NCI-H1694 (cell line): ENCODE data around the gene STH.

ENCODE experiments used
- DNase-seq: peaks from one replicate; lab custom pipeline; 2025; lab: John Stamatoyannopoulos, UW

The STH gene

DNA sequence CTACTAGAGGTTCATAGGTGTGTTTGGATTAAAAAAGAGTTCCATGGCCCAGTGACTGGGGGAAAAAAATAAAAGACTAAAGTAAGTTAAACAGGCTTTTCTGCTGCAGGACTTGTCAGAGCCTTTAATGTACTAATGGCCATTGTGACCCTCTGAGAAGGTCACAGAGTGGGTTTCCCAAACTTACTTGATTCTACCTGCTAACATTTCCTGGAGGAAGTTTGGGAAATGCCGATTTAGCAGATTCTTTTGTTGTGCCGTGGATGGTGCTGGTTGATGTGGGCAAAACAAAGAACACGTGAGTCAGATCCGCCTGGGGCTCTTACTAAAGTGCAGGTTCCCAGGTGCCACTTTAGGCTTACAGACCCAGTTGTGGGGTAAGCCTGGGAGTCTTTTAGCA lies 13.6 kb upstream of the STH start:
- no peak for DNase-seq

DNA sequence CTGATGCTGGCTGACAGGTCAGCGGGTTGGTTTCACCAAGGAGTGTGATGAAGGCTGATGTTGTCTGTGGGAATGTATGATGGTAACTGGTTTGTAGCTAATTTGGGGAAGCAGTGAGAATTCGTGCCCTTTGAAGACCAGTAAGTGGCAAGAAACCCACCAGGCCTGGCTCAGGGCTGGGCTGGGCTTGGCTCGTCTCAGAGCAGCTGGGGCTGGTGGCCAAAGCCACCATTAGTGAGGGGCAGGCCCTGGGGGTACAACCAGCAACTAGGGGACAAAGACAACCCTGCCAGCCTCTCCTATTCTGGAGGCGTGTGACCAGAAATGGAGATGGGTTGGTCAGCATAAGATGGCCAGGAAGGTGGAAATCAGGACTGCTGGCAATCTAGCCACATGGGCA lies 13.0 kb upstream of the STH start:
- DNase-seq, result no peak

DNA sequence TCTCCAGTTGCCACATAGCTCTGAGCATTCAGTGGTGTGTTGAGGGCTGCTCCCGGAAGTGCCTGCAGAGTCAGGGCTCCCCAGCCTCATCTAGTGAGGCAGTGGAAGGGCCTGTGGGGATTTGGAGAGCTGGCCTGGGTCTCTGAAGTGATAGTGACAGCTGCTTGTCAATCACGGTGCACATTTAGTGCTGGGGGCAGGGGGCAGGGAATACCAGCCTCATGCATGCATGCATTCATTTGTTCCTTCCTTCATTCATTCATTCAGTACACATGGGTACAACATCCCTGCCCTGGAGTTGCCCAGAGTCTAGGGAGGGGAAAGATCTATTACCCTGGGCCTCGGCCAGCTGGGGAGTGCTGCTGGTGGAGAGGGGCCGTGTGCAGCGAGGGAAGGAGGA lies 11.3 kb upstream of the STH start:
- DNase-seq, result no peak

DNA sequence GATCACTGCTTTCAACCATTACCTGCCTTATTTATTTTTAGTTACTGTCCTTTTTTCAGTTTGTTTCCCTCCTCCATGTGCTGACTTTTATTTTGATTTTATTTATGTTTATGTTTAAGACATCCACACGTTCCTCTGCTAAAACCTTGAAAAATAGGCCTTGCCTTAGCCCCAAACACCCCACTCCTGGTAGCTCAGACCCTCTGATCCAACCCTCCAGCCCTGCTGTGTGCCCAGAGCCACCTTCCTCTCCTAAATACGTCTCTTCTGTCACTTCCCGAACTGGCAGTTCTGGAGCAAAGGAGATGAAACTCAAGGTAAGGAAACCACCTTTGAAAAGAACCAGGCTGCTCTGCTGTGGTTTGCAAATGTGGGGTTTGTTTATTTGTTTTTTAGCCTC lies 9.3 kb upstream of the STH start:
- DNase-seq, result no peak

DNA sequence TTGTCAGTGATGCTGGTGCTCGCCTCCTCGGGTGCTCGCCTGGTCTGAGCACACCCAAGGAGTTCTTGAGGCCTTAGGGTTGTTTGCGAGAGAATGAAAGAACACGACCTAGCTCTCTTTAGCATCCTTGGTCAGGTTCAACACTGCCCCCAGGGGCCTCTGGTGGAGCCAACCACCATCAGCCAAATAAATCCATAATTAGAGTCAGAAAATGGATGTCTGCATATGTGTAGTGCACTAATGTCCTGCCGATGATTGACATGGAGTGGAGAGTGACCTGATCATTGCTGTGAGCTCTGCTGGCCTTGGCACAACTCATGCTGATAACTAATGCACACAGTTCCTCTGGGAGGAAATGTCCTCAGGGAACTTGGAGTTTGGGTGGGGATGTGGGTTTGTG lies 8.2 kb upstream of the STH start:
- DNase-seq, result no peak

DNA sequence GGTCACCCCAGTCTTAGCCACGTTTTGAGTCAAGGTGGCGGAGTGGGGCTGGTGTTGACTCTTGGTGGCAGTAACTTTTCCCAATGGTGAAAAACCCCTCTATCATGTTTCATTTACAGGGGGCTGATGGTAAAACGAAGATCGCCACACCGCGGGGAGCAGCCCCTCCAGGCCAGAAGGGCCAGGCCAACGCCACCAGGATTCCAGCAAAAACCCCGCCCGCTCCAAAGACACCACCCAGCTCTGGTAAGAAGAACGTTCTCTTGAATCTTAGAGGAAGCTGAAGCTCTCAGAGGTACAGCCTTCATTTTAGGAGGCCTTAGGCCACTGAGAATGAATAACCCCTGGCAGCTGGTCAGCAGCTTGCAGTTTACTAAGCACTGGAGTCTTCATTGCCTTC lies 7.7 kb upstream of the STH start:
- no peak for DNase-seq

DNA sequence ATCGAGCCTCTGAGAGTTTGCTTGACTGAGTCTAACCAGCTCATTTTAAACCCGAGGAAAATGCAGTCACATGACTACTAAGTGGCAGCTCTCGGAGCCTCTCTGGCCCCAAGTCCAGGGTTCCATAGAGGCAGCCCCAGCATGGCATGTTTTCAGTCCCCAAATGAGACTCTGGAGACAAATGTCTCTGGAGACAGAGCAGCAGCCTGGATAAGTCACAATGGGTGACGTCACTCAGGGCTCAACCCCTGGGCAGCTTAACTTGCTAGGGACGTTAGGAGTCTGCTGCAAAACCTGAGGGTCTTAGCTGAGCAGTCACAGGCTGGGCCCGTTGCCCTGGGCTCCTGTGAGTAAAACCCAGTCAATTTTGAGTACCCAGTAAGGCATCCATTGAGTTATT lies 6.9 kb upstream of the STH start:
- DNase-seq, result no peak

DNA sequence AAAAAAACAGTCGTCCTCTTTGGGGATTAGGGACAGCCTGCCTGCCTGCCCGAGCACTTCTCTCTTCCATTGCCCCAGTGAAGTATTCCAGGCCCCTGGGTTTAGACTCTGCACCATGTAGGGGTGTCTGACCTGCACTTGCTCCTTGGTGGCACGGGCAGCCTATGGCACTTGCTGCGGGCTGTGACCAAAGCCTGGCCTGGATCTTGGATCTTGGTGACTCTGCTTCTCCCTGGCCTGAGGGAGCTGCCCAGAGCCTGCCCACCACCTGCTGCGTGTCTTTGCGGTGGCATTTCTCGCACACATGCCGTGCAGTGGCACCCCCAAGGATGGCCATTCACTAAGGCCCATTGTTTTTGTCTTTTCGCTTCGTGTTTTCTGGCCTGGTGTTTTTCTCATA lies 6.1 kb upstream of the STH start:
- DNase-seq, result no peak

DNA sequence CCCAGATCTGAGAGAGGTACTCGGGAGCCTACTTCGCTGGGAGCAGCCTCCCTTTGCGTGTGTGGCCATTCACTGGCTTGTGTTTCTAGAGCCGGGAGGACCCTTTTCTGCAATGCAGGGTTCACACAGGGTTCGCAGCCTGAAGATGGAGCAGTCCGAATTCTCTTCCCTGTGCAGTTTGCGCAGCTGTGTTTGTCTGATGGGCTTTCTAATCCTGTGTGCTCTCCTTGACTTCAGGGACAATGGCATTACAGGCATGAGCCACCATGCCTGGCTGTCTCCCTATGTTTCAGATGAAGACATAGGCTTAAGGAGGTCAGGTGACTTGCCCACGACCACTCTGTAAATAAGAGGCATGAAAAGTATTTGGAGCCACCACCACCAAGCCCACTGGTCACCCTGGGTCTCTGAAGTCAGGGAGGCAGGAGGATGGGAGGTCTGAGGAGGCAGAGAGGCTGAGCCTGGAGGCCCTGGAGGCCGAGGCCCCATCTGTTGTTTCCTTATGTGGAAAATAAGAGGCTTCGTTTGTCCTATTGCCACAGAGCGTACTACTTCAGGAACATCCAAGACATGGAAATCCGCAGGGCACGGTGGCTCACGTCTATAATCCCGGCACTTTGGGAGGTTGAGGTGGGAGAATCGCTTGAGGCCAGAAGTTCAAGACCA lies 5.0 kb upstream of the STH start:
- DNase-seq, result no peak

DNA sequence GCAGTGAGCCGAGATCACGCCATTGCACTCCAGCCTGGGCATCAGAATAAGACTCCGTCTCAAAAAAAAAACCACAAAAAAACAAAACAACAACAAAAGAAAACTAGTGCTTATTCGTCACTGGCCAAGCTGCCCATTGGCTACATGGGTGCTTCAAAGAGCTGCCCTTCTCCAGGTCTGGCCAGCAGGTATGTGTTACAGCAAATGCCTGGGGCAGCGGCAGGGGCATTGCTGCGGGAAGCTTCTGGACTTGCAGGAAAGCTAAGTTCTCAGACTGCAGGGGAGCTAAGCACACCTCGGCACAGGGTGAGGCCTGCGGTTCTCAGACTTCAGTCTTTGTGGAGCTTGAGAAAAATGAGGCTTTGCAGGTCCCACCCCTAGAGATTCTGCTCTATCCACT lies 4.1 kb upstream of the STH start:
- no peak for DNase-seq

DNA sequence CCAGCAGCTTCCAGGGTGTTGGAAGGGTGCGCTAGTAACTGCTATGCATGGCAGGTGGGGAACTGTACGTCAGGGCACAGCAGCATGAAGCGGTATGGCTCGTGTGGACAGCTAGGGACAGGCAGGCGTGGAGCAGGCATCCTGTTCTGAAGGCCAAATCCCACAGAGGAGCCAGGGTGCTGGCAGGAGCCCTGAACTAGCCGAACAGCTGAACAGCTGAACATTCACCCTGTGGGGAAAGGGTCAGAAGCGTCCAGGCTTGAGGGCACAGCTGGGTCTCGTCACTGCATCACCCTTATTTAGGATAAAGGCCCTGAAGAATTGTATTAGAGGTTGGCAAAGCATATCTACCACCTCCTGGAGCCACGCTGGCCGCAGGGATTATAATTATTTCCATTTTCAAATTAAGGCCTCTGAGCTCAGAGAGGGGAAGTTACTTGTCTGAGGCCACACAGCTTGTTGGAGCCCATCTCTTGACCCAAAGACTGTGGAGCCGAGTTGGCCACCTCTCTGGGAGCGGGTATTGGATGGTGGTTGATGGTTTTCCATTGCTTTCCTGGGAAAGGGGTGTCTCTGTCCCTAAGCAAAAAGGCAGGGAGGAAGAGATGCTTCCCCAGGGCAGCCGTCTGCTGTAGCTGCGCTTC lies 3.3 kb upstream of the STH start:
- DNase-seq, result no peak

DNA sequence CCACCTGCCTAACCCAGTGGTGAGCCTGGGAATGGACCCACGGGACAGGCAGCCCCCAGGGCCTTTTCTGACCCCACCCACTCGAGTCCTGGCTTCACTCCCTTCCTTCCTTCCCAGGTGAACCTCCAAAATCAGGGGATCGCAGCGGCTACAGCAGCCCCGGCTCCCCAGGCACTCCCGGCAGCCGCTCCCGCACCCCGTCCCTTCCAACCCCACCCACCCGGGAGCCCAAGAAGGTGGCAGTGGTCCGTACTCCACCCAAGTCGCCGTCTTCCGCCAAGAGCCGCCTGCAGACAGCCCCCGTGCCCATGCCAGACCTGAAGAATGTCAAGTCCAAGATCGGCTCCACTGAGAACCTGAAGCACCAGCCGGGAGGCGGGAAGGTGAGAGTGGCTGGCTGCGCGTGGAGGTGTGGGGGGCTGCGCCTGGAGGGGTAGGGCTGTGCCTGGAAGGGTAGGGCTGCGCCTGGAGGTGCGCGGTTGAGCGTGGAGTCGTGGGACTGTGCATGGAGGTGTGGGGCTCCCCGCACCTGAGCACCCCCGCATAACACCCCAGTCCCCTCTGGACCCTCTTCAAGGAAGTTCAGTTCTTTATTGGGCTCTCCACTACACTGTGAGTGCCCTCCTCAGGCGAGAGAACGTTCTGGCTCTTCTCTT lies 2.6 kb upstream of the STH start:
- no peak for DNase-seq

DNA sequence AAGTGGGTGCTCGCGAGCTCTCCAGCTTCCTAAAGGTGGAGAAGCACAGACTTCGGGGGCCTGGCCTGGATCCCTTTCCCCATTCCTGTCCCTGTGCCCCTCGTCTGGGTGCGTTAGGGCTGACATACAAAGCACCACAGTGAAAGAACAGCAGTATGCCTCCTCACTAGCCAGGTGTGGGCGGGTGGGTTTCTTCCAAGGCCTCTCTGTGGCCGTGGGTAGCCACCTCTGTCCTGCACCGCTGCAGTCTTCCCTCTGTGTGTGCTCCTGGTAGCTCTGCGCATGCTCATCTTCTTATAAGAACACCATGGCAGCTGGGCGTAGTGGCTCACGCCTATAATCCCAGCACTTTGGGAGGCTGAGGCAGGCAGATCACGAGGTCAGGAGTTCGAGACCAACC lies 1.9 kb upstream of the STH start:
- no peak for DNase-seq

DNA sequence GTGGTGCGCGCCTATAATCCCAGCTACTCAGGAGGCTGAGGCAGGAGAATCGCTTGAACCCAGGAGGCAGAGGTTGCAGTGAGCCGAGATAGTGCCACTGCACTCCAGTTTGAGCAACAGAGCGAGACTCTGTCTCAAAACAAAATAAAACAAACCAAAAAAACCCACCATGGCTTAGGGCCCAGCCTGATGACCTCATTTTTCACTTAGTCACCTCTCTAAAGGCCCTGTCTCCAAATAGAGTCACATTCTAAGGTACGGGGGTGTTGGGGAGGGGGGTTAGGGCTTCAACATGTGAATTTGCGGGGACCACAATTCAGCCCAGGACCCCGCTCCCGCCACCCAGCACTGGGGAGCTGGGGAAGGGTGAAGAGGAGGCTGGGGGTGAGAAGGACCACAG lies 1.4 kb upstream of the STH start:
- no peak for DNase-seq

DNA sequence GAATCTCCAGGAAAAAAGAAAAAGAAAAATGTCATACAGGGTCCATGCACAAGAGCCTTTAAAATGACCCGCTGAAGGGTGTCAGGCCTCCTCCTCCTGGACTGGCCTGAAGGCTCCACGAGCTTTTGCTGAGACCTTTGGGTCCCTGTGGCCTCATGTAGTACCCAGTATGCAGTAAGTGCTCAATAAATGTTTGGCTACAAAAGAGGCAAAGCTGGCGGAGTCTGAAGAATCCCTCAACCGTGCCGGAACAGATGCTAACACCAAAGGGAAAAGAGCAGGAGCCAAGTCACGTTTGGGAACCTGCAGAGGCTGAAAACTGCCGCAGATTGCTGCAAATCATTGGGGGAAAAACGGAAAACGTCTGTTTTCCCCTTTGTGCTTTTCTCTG lies 845 bp downstream of the STH start:
- DNase-seq, result peak; percentile 52

DNA sequence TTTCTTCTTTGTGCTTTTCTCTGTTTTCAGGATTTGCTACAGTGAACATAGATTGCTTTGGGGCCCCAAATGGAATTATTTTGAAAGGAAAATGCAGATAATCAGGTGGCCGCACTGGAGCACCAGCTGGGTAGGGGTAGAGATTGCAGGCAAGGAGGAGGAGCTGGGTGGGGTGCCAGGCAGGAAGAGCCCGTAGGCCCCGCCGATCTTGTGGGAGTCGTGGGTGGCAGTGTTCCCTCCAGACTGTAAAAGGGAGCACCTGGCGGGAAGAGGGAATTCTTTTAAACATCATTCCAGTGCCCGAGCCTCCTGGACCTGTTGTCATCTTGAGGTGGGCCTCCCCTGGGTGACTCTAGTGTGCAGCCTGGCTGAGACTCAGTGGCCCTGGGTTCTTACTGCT lies 1.2 kb downstream of the STH start:
- peak; percentile 46 for DNase-seq

DNA sequence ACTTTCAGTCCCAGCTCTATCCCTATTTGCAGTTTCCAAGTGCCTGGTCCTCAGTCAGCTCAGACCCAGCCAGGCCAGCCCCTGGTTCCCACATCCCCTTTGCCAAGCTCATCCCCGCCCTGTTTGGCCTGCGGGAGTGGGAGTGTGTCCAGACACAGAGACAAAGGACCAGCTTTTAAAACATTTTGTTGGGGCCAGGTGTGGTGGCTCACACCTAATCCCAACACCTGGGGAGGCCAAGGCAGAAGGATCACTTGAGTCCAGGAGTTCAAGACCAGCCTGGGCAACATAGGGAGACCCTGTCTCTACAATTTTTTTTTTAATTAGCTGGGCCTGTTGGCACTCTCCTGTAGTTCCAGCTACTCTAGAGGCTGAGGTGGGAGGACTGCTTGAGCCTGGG lies 1.7 kb downstream of the STH start:
- no peak for DNase-seq

DNA sequence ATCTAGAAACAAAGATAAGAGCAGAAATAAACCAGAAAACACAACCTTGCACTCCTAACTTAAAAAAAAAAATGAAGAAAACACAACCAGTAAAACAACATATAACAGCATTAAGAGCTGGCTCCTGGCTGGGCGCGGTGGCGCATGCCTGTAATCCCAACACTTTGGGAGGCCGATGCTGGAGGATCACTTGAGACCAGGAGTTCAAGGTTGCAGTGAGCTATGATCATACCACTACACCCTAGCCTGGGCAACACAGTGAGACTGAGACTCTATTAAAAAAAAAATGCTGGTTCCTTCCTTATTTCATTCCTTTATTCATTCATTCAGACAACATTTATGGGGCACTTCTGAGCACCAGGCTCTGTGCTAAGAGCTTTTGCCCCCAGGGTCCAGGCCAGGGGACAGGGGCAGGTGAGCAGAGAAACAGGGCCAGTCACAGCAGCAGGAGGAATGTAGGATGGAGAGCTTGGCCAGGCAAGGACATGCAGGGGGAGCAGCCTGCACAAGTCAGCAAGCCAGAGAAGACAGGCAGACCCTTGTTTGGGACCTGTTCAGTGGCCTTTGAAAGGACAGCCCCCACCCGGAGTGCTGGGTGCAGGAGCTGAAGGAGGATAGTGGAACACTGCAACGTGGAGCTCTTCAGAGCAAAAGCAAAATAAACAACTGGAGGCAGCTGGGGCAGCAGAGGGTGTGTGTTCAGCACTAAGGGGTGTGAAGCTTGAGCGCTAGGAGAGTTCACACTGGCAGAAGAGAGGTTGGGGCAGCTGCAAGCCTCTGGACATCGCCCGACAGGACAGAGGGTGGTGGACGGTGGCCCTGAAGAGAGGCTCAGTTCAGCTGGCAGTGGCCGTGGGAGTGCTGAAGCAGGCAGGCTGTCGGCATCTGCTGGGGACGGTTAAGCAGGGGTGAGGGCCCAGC lies 2.6 kb downstream of the STH start:
- no peak for DNase-seq

DNA sequence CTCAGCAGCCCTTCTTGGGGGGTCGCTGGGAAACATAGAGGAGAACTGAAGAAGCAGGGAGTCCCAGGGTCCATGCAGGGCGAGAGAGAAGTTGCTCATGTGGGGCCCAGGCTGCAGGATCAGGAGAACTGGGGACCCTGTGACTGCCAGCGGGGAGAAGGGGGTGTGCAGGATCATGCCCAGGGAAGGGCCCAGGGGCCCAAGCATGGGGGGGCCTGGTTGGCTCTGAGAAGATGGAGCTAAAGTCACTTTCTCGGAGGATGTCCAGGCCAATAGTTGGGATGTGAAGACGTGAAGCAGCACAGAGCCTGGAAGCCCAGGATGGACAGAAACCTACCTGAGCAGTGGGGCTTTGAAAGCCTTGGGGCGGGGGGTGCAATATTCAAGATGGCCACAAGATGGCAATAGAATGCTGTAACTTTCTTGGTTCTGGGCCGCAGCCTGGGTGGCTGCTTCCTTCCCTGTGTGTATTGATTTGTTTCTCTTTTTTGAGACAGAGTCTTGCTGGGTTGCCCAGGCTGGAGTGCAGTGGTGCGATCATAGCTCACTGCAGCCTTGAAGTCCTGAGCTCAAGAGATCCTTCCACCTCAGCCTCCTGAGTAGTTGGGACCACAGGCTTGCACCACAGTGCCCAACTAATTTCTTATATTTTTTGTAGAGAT lies 3.4 kb downstream of the STH start:
- peak; percentile 81 for DNase-seq

DNA sequence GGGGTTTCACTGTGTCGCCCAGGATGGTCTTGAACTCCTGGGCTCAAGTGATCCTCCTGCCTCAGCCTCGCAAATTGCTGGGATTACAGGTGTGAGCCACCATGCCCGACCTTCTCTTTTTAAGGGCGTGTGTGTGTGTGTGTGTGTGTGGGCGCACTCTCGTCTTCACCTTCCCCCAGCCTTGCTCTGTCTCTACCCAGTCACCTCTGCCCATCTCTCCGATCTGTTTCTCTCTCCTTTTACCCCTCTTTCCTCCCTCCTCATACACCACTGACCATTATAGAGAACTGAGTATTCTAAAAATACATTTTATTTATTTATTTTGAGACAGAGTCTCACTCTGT lies 3.9 kb downstream of the STH start:
- DNase-seq, result no peak

DNA sequence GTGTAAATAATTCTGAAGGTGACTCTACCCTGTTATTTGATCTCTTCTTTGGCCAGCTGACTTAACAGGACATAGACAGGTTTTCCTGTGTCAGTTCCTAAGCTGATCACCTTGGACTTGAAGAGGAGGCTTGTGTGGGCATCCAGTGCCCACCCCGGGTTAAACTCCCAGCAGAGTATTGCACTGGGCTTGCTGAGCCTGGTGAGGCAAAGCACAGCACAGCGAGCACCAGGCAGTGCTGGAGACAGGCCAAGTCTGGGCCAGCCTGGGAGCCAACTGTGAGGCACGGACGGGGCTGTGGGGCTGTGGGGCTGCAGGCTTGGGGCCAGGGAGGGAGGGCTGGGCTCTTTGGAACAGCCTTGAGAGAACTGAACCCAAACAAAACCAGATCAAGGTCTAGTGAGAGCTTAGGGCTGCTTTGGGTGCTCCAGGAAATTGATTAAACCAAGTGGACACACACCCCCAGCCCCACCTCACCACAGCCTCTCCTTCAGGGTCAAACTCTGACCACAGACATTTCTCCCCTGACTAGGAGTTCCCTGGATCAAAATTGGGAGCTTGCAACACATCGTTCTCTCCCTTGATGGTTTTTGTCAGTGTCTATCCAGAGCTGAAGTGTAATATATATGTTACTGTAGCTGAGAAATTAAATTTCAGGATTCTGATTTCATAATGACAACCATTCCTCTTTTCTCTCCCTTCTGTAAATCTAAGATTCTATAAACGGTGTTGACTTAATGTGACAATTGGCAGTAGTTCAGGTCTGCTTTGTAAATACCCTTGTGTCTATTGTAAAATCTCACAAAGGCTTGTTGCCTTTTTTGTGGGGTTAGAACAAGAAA lies 5.1 kb downstream of the STH start:
- DNase-seq, result peak; percentile 62
